ENCODE results near the gene POU6F1.

DNA sequence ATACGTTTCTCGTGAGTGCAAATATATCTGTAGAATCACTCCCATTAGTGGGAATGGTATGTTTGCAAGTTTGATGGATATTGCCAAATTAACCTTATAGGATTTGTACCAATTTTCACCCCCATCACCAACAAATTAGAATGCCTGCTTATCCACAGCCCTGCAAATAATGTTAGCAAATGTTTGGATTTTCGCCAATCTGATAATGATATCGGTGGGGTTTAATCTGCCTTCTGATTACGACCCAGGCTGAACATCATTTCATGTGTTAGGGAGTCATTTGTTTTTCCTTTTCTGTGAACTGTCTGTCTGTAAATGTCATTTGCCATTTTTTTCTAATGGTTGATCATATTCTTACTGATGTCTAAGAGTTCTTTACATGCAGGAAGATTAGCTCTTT, 16.7 kb upstream of the POU6F1 start:
- TF ChIP-seq CREB1 (IDR thresholded peaks at IDR 0.05; ENCODE audit: low read depth) (no peak), SREBF1 (IDR thresholded peaks at IDR 0.05; ENCODE audit: low read length) (no peak), HDAC2 (IDR thresholded peaks at IDR 0.05) (no peak), CBX5 (IDR thresholded peaks at IDR 0.05; ENCODE audit: low read depth) (no peak), ZNF384 (IDR thresholded peaks at IDR 0.05; ENCODE audit: borderline replicate concordance, low read depth, low read length) (no peak), RAD21 (IDR thresholded peaks at IDR 0.05; ENCODE audit: insufficient read depth, low read depth, low read length) (no peak), EP300 (IDR thresholded peaks at IDR 0.05; ENCODE audit: borderline replicate concordance in 1 of 2, control insufficient read depth in 1 of 2, low read depth in 2 of 2, low read length in 2 of 2) (no peak), TCF12 (IDR thresholded peaks at IDR 0.05; ENCODE audit: low read depth, low read length) (no peak), YBX1 (IDR thresholded peaks at IDR 0.05) (no peak), POLR2AphosphoS2 (IDR thresholded peaks at IDR 0.05; ENCODE audit: low read depth, low read length) (no peak)
- TF ChIP-seq, protein P1, sequence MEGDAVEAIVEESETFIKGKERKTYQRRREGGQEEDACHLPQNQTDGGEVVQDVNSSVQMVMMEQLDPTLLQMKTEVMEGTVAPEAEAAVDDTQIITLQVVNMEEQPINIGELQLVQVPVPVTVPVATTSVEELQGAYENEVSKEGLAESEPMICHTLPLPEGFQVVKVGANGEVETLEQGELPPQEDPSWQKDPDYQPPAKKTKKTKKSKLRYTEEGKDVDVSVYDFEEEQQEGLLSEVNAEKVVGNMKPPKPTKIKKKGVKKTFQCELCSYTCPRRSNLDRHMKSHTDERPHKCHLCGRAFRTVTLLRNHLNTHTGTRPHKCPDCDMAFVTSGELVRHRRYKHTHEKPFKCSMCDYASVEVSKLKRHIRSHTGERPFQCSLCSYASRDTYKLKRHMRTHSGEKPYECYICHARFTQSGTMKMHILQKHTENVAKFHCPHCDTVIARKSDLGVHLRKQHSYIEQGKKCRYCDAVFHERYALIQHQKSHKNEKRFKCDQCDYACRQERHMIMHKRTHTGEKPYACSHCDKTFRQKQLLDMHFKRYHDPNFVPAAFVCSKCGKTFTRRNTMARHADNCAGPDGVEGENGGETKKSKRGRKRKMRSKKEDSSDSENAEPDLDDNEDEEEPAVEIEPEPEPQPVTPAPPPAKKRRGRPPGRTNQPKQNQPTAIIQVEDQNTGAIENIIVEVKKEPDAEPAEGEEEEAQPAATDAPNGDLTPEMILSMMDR (IDR thresholded peaks at IDR 0.05 in 2 of 3, conservative IDR thresholded peaks at IDR 0.05 in 1 of 3; ENCODE audit: control insufficient read depth in 2 of 3, extremely low read depth in 1 of 3, insufficient read depth in 1 of 3, low read depth in 3 of 3, low read length in 3 of 3) = no peak
- TF ChIP-seq, protein P2, sequence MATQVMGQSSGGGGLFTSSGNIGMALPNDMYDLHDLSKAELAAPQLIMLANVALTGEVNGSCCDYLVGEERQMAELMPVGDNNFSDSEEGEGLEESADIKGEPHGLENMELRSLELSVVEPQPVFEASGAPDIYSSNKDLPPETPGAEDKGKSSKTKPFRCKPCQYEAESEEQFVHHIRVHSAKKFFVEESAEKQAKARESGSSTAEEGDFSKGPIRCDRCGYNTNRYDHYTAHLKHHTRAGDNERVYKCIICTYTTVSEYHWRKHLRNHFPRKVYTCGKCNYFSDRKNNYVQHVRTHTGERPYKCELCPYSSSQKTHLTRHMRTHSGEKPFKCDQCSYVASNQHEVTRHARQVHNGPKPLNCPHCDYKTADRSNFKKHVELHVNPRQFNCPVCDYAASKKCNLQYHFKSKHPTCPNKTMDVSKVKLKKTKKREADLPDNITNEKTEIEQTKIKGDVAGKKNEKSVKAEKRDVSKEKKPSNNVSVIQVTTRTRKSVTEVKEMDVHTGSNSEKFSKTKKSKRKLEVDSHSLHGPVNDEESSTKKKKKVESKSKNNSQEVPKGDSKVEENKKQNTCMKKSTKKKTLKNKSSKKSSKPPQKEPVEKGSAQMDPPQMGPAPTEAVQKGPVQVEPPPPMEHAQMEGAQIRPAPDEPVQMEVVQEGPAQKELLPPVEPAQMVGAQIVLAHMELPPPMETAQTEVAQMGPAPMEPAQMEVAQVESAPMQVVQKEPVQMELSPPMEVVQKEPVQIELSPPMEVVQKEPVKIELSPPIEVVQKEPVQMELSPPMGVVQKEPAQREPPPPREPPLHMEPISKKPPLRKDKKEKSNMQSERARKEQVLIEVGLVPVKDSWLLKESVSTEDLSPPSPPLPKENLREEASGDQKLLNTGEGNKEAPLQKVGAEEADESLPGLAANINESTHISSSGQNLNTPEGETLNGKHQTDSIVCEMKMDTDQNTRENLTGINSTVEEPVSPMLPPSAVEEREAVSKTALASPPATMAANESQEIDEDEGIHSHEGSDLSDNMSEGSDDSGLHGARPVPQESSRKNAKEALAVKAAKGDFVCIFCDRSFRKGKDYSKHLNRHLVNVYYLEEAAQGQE (IDR thresholded peaks at IDR 0.05; ENCODE audit: low read depth, low read length) = no peak
- TF ChIP-seq, protein P3, sequence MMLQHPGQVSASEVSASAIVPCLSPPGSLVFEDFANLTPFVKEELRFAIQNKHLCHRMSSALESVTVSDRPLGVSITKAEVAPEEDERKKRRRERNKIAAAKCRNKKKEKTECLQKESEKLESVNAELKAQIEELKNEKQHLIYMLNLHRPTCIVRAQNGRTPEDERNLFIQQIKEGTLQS (IDR thresholded peaks at IDR 0.05; ENCODE audit: borderline replicate concordance, extremely low read depth, low read depth, low read length) = no peak
